Vagina (tissue), 2 donors: ENCODE results near the gene VENTX. TPM values are rescaled to one million over a fixed set of nuclear protein-coding genes. Genes with fewer than 3 reads are reported as not detected.
A peak's percentile ranks its signal among the peaks of the same experiment; 100 is the strongest.
"Not testable (repeated sequence)": the region's sequence is repeated elsewhere in the genome, so short reads cannot be mapped to it uniquely, and the experiment has no call there.

Experiments
- DNase-seq, 2 donors: peaks; one replicate each; pipeline ENCODE4 v3.0.0-alpha.2; 2017; ENCODE audit errors: extremely low spot score in 2 of 2
- H3K27ac ChIP-seq: fragments of 200-600 bp; sonication (generic); one replicate; pipeline ENCODE4 v1.5.1; 2019
- H3K27me3 ChIP-seq: fragments of 200-600 bp; sonication (generic); one replicate; pipeline ENCODE4 v1.5.1; 2019
- H3K36me3 ChIP-seq, 2 donors: fragments of 200-600 bp; sonication (generic); one replicate each; pipeline ENCODE4 v1.5.1; 2017 to 2019
- H3K4me1 ChIP-seq: fragments of 200-600 bp; sonication (generic); one replicate; pipeline ENCODE4 v1.5.1; 2019
- H3K4me3 ChIP-seq, 2 donors: fragments of 200-600 bp; sonication (generic); 1 replicate in 1 of 2; 2 replicates in 1 of 2; pipeline ENCODE4 v1.5.1; 2016 to 2019
- H3K9me3 ChIP-seq: fragments of 200-600 bp; sonication (generic); one replicate; pipeline ENCODE4 v1.5.1; 2019
- CTCF ChIP-seq, 3 experiments: fragments of 450-650 bp in 2 of 3; fragments of 200-600 bp in 1 of 3; sonication (generic) in 1 of 3; IDR thresholded peaks; one replicate each; pipeline ENCODE4 v1.5.1; 2017 to 2019; ENCODE audit warnings: antibody characterized with exemption in 3 of 3, mild to moderate bottlenecking in 2 of 3, moderate library complexity in 2 of 3
- POLR2A ChIP-seq, 2 donors: fragments of 450-650 bp; IDR thresholded peaks; one replicate each; pipeline ENCODE4 v1.6.1; 2017; ENCODE audit warnings: antibody characterized with exemption in 2 of 2, mild to moderate bottlenecking in 2 of 2, moderate library complexity in 2 of 2
- POLR2AphosphoS5 ChIP-seq, 2 donors: sonication (generic); formaldehyde crosslinking; IDR thresholded peaks; one replicate each; pipeline ENCODE4 v1.9.0; 2017; ENCODE audit warnings: antibody characterized with exemption in 2 of 2, mild to moderate bottlenecking in 2 of 2, low read depth in 1 of 2; ENCODE audit not compliant: insufficient read depth in 1 of 2
- intact Hi-C: fragments of 100-400 bp; cut with DNase I; formaldehyde crosslinking; loops from one replicate; pipeline ENCODE4 v1.15.1; 2023
- total RNA-seq: library from RNA; depleted of rRNA; stranded (reverse); fragments of >200 nt; gene quantifications from one replicate; pipeline ENCODE4 v1.2.3, GENCODE V29; 2016

Gene VENTX
- total RNA-seq, 1 donor from 2014 or later = 0.98 TPM

- DNase-seq = no peak
- TF ChIP-seq CTCF (IDR thresholded peaks at IDR 0.05) (no peak), POLR2A (IDR thresholded peaks at IDR 0.05) (no peak), POLR2AphosphoS5 (IDR thresholded peaks at IDR 0.05; ENCODE audit: insufficient read depth in 1 of 2, low read depth in 1 of 2) (no peak)
Observed at GRCh38 chr10:133231946-133232574, 5.6 kb upstream of the VENTX start.

GRCh38 chr10:133234796-133235195 lies 2.9 kb upstream of the VENTX start:
- H3K4me3 ChIP-seq, DNase-seq, H3K9me3 ChIP-seq, intact Hi-C loops, H3K27ac ChIP-seq, H3K36me3 ChIP-seq: not testable (repeated sequence)
- H3K27me3 ChIP-seq = peaks cover 18% of the 10 kb centered on the region
- H3K4me1 ChIP-seq = peaks cover 26% of the 10 kb centered on the region

More at GRCh38 chr10:133231946-133232574, 5.6 kb upstream of the VENTX start:
- Histone ChIP-seq H3K9me3 (no peaks in the 10 kb centered on the region), H3K4me1 (peaks cover 21% of the 10 kb centered on the region), H3K4me3 (no peak overlapping the region), H3K27me3 (peaks cover 15% of the 10 kb centered on the region), H3K27ac (no peak overlapping the region), H3K36me3 (no peaks in the 10 kb centered on the region)
- intact Hi-C loops = no loop called here

GRCh38 chr10:133235265-133235855 lies 2.3 kb upstream of the VENTX start:
- no peak overlapping the region for H3K27ac ChIP-seq

GRCh38 chr10:133235932-133236331 lies 1.7 kb upstream of the VENTX start:
- no peak for TF ChIP-seq POLR2A (IDR thresholded peaks at IDR 0.05)
- TF ChIP-seq CTCF (IDR thresholded peaks at IDR 0.05) = no peak
- TF ChIP-seq POLR2AphosphoS5 (IDR thresholded peaks at IDR 0.05; ENCODE audit: insufficient read depth in 1 of 2, low read depth in 1 of 2) = no peak
- H3K27ac ChIP-seq = no peak overlapping the region
- H3K4me3 ChIP-seq = no peak overlapping the region

More at GRCh38 chr10:133235265-133235855, 2.3 kb upstream of the VENTX start:
- peak overlapping the region in 1 of 2 donors; percentile 6 for H3K4me3 ChIP-seq
- peaks cover 18% of the 10 kb centered on the region for H3K27me3 ChIP-seq
- TF ChIP-seq POLR2A (IDR thresholded peaks at IDR 0.05) = no peak
- TF ChIP-seq POLR2AphosphoS5 (IDR thresholded peaks at IDR 0.05; ENCODE audit: insufficient read depth in 1 of 2, low read depth in 1 of 2) = no peak
- TF ChIP-seq CTCF (IDR thresholded peaks at IDR 0.05) = no peak
- intact Hi-C loops = no loop called here
- H3K4me1 ChIP-seq = peaks cover 24% of the 10 kb centered on the region
- DNase-seq = no peak
- no peaks in the 10 kb centered on the region for H3K36me3 ChIP-seq
- no peaks in the 10 kb centered on the region for H3K9me3 ChIP-seq

GRCh38 chr10:133236401-133237240 lies 1.0 kb upstream of the VENTX start:
- Histone ChIP-seq H3K27ac (no peak overlapping the region), H3K36me3 (no peaks in the 10 kb centered on the region), H3K4me3 (peak overlapping the region; percentile 15 to 25), H3K9me3 (no peaks in the 10 kb centered on the region), H3K4me1 (peaks cover 29% of the 10 kb centered on the region), H3K27me3 (peaks cover 18% of the 10 kb centered on the region)
- intact Hi-C loops = no loop called here
- TF ChIP-seq CTCF (IDR thresholded peaks at IDR 0.05) (no peak), POLR2A (IDR thresholded peaks at IDR 0.05) (no peak), POLR2AphosphoS5 (IDR thresholded peaks at IDR 0.05; ENCODE audit: insufficient read depth in 1 of 2, low read depth in 1 of 2) (no peak)
- DNase-seq = no peak

More at GRCh38 chr10:133235932-133236331, 1.7 kb upstream of the VENTX start:
- H3K27me3 ChIP-seq = peaks cover 18% of the 10 kb centered on the region
- no peak for DNase-seq
- peaks cover 24% of the 10 kb centered on the region for H3K4me1 ChIP-seq
- no peaks in the 10 kb centered on the region for H3K9me3 ChIP-seq
- H3K36me3 ChIP-seq = no peaks in the 10 kb centered on the region
- intact Hi-C loops = no loop called here
